DND-41 (cell line): Measurements from ENCODE around the gene NEAT1.
"Not testable (repeated sequence)": the region's sequence is repeated elsewhere in the genome, so short reads cannot be mapped to it uniquely, and the experiment has no call there.

ENCODE experiments used
- CTCF ChIP-seq: IDR thresholded peaks from 2 replicates; pipeline ENCODE4 v1.5.1; 2012; ENCODE audit warnings: borderline replicate concordance, low read length, moderate library complexity, mild to moderate bottlenecking; ENCODE audit not compliant: poor library complexity, severe bottlenecking; ENCODE audit errors: extremely low read depth
- EZH2 ChIP-seq: IDR thresholded peaks from 3 replicates; pipeline ENCODE4 v1.6.1; 2012; ENCODE audit warnings: borderline replicate concordance, low read depth, mild to moderate bottlenecking, moderate library complexity, low read length, inconsistent platforms; ENCODE audit not compliant: severe bottlenecking

GRCh38 chr11:65451301-65451700, 28.7 kb downstream of the NEAT1 start:
- not testable (repeated sequence) for TF ChIP-seq CTCF, EZH2
